LoVo (cell line): Measurements from ENCODE around the gene HINT1.
A peak's percentile ranks its signal among the peaks of the same experiment; 100 is the strongest.
"Not testable (repeated sequence)": the region's sequence is repeated elsewhere in the genome, so short reads cannot be mapped to it uniquely, and the experiment has no call there.

Experiments
- DNase-seq: peaks from one replicate; pipeline ENCODE4 v3.0.0-alpha.2; 2016; ENCODE audit warnings: low spot score

HINT1 gene

GRCh38 chr5:131165119-131165727 is at the start of gene HINT1:
Gene HINT1, minus strand, starts transcription at chr5:131165256. Its CDS starts 51 bp downstream, at chr5:131165205.
- DNase-seq = peak; percentile 99

- DNase-seq = no peak
Observed at GRCh38 chr5:131214609-131215227, 49.7 kb upstream of the HINT1 start.

GRCh38 chr5:131212471-131213021 is 47.5 kb upstream of the HINT1 start:
- no peak for DNase-seq

GRCh38 chr5:131211669-131212068 is 46.6 kb upstream of the HINT1 start:
- DNase-seq = no peak

GRCh38 chr5:131210151-131210510 is 45.1 kb upstream of the HINT1 start:
- no peak for DNase-seq

- DNase-seq = no peak
Observed at GRCh38 chr5:131209506-131210150, 44.6 kb upstream of the HINT1 start.

- DNase-seq = no peak
Observed at GRCh38 chr5:131209175-131209505, 44.1 kb upstream of the HINT1 start.

GRCh38 chr5:131206772-131207171 is 41.7 kb upstream of the HINT1 start:
- no peak for DNase-seq

GRCh38 chr5:131206061-131206460 is 41.0 kb upstream of the HINT1 start:
- DNase-seq = no peak

- no peak for DNase-seq
Observed at GRCh38 chr5:131204964-131205363, 39.9 kb upstream of the HINT1 start.

GRCh38 chr5:131200560-131200959 is 35.5 kb upstream of the HINT1 start:
- no peak for DNase-seq

GRCh38 chr5:131198625-131199024 is 33.6 kb upstream of the HINT1 start:
- DNase-seq = no peak

- DNase-seq = no peak
Observed at GRCh38 chr5:131196331-131196730, 31.3 kb upstream of the HINT1 start.

- DNase-seq = no peak
Observed at GRCh38 chr5:131195696-131196095, 30.6 kb upstream of the HINT1 start.

GRCh38 chr5:131194725-131195124 is 29.7 kb upstream of the HINT1 start:
- no peak for DNase-seq

GRCh38 chr5:131193897-131194296 is 28.8 kb upstream of the HINT1 start:
- DNase-seq = not testable (repeated sequence)

- DNase-seq = no peak
Observed at GRCh38 chr5:131193106-131193505, 28.1 kb upstream of the HINT1 start.

GRCh38 chr5:131186561-131187256 is 21.7 kb upstream of the HINT1 start:
- DNase-seq = peak; percentile 23

GRCh38 chr5:131185523-131186104 is 20.6 kb upstream of the HINT1 start:
- DNase-seq = no peak

GRCh38 chr5:131182839-131183238 is 17.8 kb upstream of the HINT1 start:
- DNase-seq = no peak

GRCh38 chr5:131180407-131180806 is 15.4 kb upstream of the HINT1 start:
- no peak for DNase-seq

- peak; percentile 56 for DNase-seq
Observed at GRCh38 chr5:131171276-131171810, 6.3 kb upstream of the HINT1 start.
